Sigmoid colon (tissue), 7 donors: Measurements from ENCODE around the gene RERGL. TPM values are rescaled to one million over a fixed set of nuclear protein-coding genes. Genes with fewer than 3 reads are reported as not detected.
"Not testable (repeated sequence)": the region's sequence is repeated elsewhere in the genome, so short reads cannot be mapped to it uniquely, and the experiment has no call there.

ENCODE experiments used
- DNase-seq: peaks from one replicate; pipeline ENCODE4 v3.0.0-alpha.2; 2019
- H3K27ac ChIP-seq, 4 donors: fragments of 200-600 bp; sonication (generic); one replicate each; pipeline ENCODE4 v1.5.1; 2016 to 2019; ENCODE audit warnings: mild to moderate bottlenecking in 1 of 4
- H3K27me3 ChIP-seq, 3 donors: fragments of 200-600 bp; sonication (generic); one replicate each; pipeline ENCODE4 v1.5.1; 2019; ENCODE audit warnings: mild to moderate bottlenecking in 1 of 3
- H3K36me3 ChIP-seq, 4 donors: fragments of 200-600 bp; sonication (generic); one replicate each; pipeline ENCODE4 v1.5.1; 2016 to 2019
- H3K4me1 ChIP-seq, 4 donors: fragments of 200-600 bp; sonication (generic); one replicate each; pipeline ENCODE4 v1.5.1; 2017 to 2019
- H3K4me3 ChIP-seq, 4 donors: fragments of 200-600 bp; sonication (generic); one replicate each; pipeline ENCODE4 v1.5.1; 2017 to 2019; ENCODE audit warnings: mild to moderate bottlenecking in 2 of 4, moderate library complexity in 1 of 4
- H3K9me3 ChIP-seq, 4 donors: fragments of 200-600 bp in 3 of 4; sonication (generic) in 3 of 4; one replicate each; pipeline versions ENCODE4 v1.5.1 to v1.6.1; 2013 to 2019
- CTCF ChIP-seq, 4 experiments: fragments of 450-650 bp in 3 of 4; fragments of 200-600 bp in 1 of 4; IDR thresholded peaks; one replicate each; pipeline ENCODE4 v1.5.1; 2016 to 2019; ENCODE audit warnings: antibody characterized with exemption in 4 of 4, mild to moderate bottlenecking in 3 of 4, moderate library complexity in 2 of 4
- EP300 ChIP-seq, 4 donors: sonication (generic); formaldehyde crosslinking; IDR thresholded peaks; one replicate each; pipeline ENCODE4 v1.6.1; 2017; ENCODE audit warnings: antibody characterized with exemption in 4 of 4
- POLR2A ChIP-seq, 2 donors: fragments of 450-650 bp; IDR thresholded peaks; one replicate each; pipeline ENCODE4 v1.6.1; 2016; ENCODE audit warnings: antibody characterized with exemption in 2 of 2, mild to moderate bottlenecking in 2 of 2, moderate library complexity in 2 of 2
- POLR2AphosphoS5 ChIP-seq, 4 donors: sonication (generic); formaldehyde crosslinking; IDR thresholded peaks; one replicate each; pipeline ENCODE4 v1.6.1; 2017; ENCODE audit warnings: antibody characterized with exemption in 4 of 4
- WGBS, 2 donors: extraction: QIAGEN DNeasy Blood & Tissue Kit; methylation state at CpG; one replicate each; pipeline ENCODE4 v1.1.7; 2013; 5-methylcytosine and 5-hydroxymethylcytosine counted together
- intact Hi-C: fragments of 100-400 bp; cut with DNase I; formaldehyde crosslinking; loops from one replicate; pipeline ENCODE4 v1.15.1; 2023
- polyA plus RNA-seq, 3 donors: library from polyadenylated mRNA; stranded (reverse); fragments of 200-250 nt; gene quantifications; one replicate each; pipeline ENCODE4 v1.2.3, GENCODE V29; 2013
- total RNA-seq, 4 donors: library from RNA; depleted of rRNA; stranded (reverse); fragments of >200 nt; gene quantifications; one replicate each; pipeline ENCODE4 v1.1.0, GENCODE V29; 2016
- donor health status: healthy with polysubstance abuse.
- donor health status: Bipolar disorder and iron deficiency.
- donor health status: healthy.

RERGL gene
- total and polyA plus RNA-seq, 7 donors: 2.5 to 14.6 (median 3.4) TPM; not detected in 2

GRCh38 chr12:18068355-18068754, 21.6 kb downstream of the RERGL start:
- no peaks in the 10 kb centered on the region for H3K27me3 ChIP-seq
- no peaks in the 10 kb centered on the region for H3K9me3 ChIP-seq
- H3K36me3 ChIP-seq: no peaks in the 10 kb centered on the region
- no peak overlapping the region for H3K27ac ChIP-seq
- intact Hi-C loops: no loop called here
- H3K4me3 ChIP-seq: no peak overlapping the region
- 60 to 65% methylated on average over 3 of the region's 3 CpGs for WGBS, 2 donors
- no peak for DNase-seq
- H3K4me1 ChIP-seq: no peaks in the 10 kb centered on the region
- TF ChIP-seq POLR2A (IDR thresholded peaks at IDR 0.05) (no peak), POLR2AphosphoS5 (IDR thresholded peaks at IDR 0.05) (no peak), CTCF (IDR thresholded peaks at IDR 0.05) (no peak), EP300 (IDR thresholded peaks at IDR 0.05) (no peak)

GRCh38 chr12:18066666-18067065, 23.3 kb downstream of the RERGL start:
- Histone ChIP-seq H3K4me3 (no peak overlapping the region), H3K4me1 (no peaks in the 10 kb centered on the region), H3K36me3 (no peaks in the 10 kb centered on the region), H3K27ac (no peak overlapping the region), H3K27me3 (no peaks in the 10 kb centered on the region), H3K9me3 (no peaks in the 10 kb centered on the region)
- intact Hi-C loops: no loop called here
- TF ChIP-seq CTCF (IDR thresholded peaks at IDR 0.05) (no peak), EP300 (IDR thresholded peaks at IDR 0.05) (no peak), POLR2A (IDR thresholded peaks at IDR 0.05) (no peak), POLR2AphosphoS5 (IDR thresholded peaks at IDR 0.05) (no peak)
- WGBS, 2 donors: 31 to 49% methylated on average over 4 of the region's 4 CpGs
- no peak for DNase-seq

GRCh38 chr12:18062867-18063266, 27.1 kb downstream of the RERGL start:
- H3K9me3 ChIP-seq, DNase-seq, H3K4me3 ChIP-seq, H3K36me3 ChIP-seq, H3K27ac ChIP-seq, H3K4me1 ChIP-seq, intact Hi-C loops, H3K27me3 ChIP-seq: not testable (repeated sequence)
- WGBS, 2 donors: 81 to 83% methylated on average over 4 of the region's 4 CpGs

GRCh38 chr12:18057051-18057450, 32.9 kb downstream of the RERGL start:
- Histone ChIP-seq H3K4me1 (no peaks in the 10 kb centered on the region), H3K36me3 (no peaks in the 10 kb centered on the region), H3K4me3 (no peak overlapping the region), H3K27ac (no peak overlapping the region), H3K27me3 (no peaks in the 10 kb centered on the region), H3K9me3 (peaks cover 0 to 3% (median under 1%) of the 10 kb centered on the region in 4 donors)
- TF ChIP-seq POLR2AphosphoS5 (IDR thresholded peaks at IDR 0.05): no peak
- no peak for TF ChIP-seq CTCF (IDR thresholded peaks at IDR 0.05)
- no peak for TF ChIP-seq EP300 (IDR thresholded peaks at IDR 0.05)
- TF ChIP-seq POLR2A (IDR thresholded peaks at IDR 0.05): no peak
- WGBS, 2 donors: 93 to 94% methylated on average over 1 of the region's 1 CpG
- intact Hi-C loops: no loop called here
- no peak for DNase-seq

GRCh38 chr12:18054925-18055619, 34.9 kb downstream of the RERGL start:
- Histone ChIP-seq H3K27me3 (no peaks in the 10 kb centered on the region), H3K36me3 (no peaks in the 10 kb centered on the region), H3K4me3 (no peak overlapping the region), H3K9me3 (peaks cover 0 to 3% (median under 1%) of the 10 kb centered on the region in 4 donors), H3K27ac (no peak overlapping the region), H3K4me1 (no peaks in the 10 kb centered on the region)
- WGBS, 2 donors: 64 to 71% methylated on average over 2 of the region's 2 CpGs
- TF ChIP-seq POLR2A (IDR thresholded peaks at IDR 0.05) (no peak), EP300 (IDR thresholded peaks at IDR 0.05) (no peak), CTCF (IDR thresholded peaks at IDR 0.05) (no peak), POLR2AphosphoS5 (IDR thresholded peaks at IDR 0.05) (no peak)
- intact Hi-C loops: no loop called here
- no peak for DNase-seq
